Ureter (tissue), 1 donor: Measurements from ENCODE around the gene INPP5K. TPM values are rescaled to one million over a fixed set of nuclear protein-coding genes. Genes with fewer than 3 reads are reported as not detected.

Source experiments
- DNase-seq: peaks from one replicate; pipeline ENCODE4 v3.0.0-alpha.2; 2020; ENCODE audit warnings: low spot score
- total RNA-seq: library from RNA; stranded (reverse); gene quantifications from one replicate; pipeline ENCODE4 v1.2.4, GENCODE V29; 2023
- donor health status: DM: yes; HTN: yes; CAD: no.

INPP5K gene
- total RNA-seq, 1 donor from 2014 or later, result 50.7 TPM

GRCh38 chr17:1485423-1486376 is 30.7 kb downstream of the INPP5K start:
- DNase-seq, result peak; percentile 71

GRCh38 chr17:1484676-1485422 is 31.6 kb downstream of the INPP5K start:
- peak; percentile 70 for DNase-seq

- no peak for DNase-seq
These were observed 32.3 kb downstream of the INPP5K start for GRCh38 chr17:1484060-1484535.

GRCh38 chr17:1482680-1483079 is 33.7 kb downstream of the INPP5K start:
- no peak for DNase-seq

GRCh38 chr17:1481736-1482135 is 34.7 kb downstream of the INPP5K start:
- no peak for DNase-seq

GRCh38 chr17:1480747-1481465 is 35.5 kb downstream of the INPP5K start:
- DNase-seq, result no peak

- DNase-seq, result no peak
These were observed 38.0 kb downstream of the INPP5K start for GRCh38 chr17:1478418-1478817.

GRCh38 chr17:1475321-1475854 is 41.0 kb downstream of the INPP5K start:
- no peak for DNase-seq

- DNase-seq, result no peak
These were observed 41.8 kb downstream of the INPP5K start for GRCh38 chr17:1474402-1475189.

GRCh38 chr17:1473841-1474240 is 42.6 kb downstream of the INPP5K start:
- no peak for DNase-seq

- no peak for DNase-seq
These were observed 43.2 kb downstream of the INPP5K start for GRCh38 chr17:1473170-1473569.

- DNase-seq, result no peak
These were observed 44.2 kb downstream of the INPP5K start for GRCh38 chr17:1471911-1472821.

GRCh38 chr17:1471490-1471889 is 44.9 kb downstream of the INPP5K start:
- no peak for DNase-seq

- DNase-seq, result no peak
These were observed 45.5 kb downstream of the INPP5K start for GRCh38 chr17:1470755-1471462.

- DNase-seq, result no peak
These were observed 46.2 kb downstream of the INPP5K start for GRCh38 chr17:1470071-1470754.

GRCh38 chr17:1469231-1469852 is 47.1 kb downstream of the INPP5K start:
- DNase-seq, result no peak

- DNase-seq, result no peak
These were observed 48.4 kb downstream of the INPP5K start for GRCh38 chr17:1467898-1468492.

GRCh38 chr17:1467258-1467657 is 49.2 kb downstream of the INPP5K start:
- DNase-seq, result no peak
